Neural cell (in vitro differentiated cells): Measurements from ENCODE around the gene GIPC3. TPM values are rescaled to one million over a fixed set of nuclear protein-coding genes. Genes with fewer than 3 reads are reported as not detected.
A peak's percentile ranks its signal among the peaks of the same experiment; 100 is the strongest.

Experiments
- H2AFZ ChIP-seq: fragments of 200-600, 300-800 bp; sonication (generic), shearing (Covaris generic); 2 replicates; pipeline ENCODE4 v1.6.0; 2014; ENCODE audit warnings: low read depth, mild to moderate bottlenecking, antibody characterized with exemption, low read length, moderate library complexity
- H3F3A ChIP-seq: fragments of 200-600 bp; shearing (Covaris generic); 2 replicates; pipeline ENCODE4 v1.6.1; 2016; ENCODE audit warnings: mild to moderate bottlenecking, moderate library complexity, mixed read lengths, antibody characterized with exemption, low read length; ENCODE audit not compliant: insufficient read depth, poor library complexity, severe bottlenecking
- H3K27ac ChIP-seq: fragments of 200-600, 300-800 bp; sonication (generic), shearing (Covaris generic); 2 replicates; pipeline ENCODE4 v1.5.1; 2014; ENCODE audit warnings: mild to moderate bottlenecking, low read length, moderate library complexity
- H3K27me3 ChIP-seq: fragments of 300-800, 200-600 bp; sonication (generic), shearing (Covaris generic); 2 replicates; pipeline ENCODE4 v1.6.0; 2014; ENCODE audit warnings: mild to moderate bottlenecking, low read depth, low read length, moderate library complexity; ENCODE audit not compliant: insufficient read depth
- H3K36me3 ChIP-seq: fragments of 300-800, 200-600 bp; sonication (generic), shearing (Covaris generic); 2 replicates; pipeline ENCODE4 v1.5.1; 2014; ENCODE audit warnings: mild to moderate bottlenecking, antibody characterized with exemption, low read length, moderate library complexity; ENCODE audit not compliant: insufficient read depth
- H3K4me2 ChIP-seq: fragments of 300-800, 200-600 bp; sonication (generic), shearing (Covaris generic); 2 replicates; pipeline ENCODE4 v1.6.0; 2014; ENCODE audit warnings: mild to moderate bottlenecking, low read length
- H3K4me3 ChIP-seq: fragments of 300-800, 200-600 bp; sonication (generic), shearing (Covaris generic); 2 replicates; pipeline ENCODE4 v1.5.1; 2014; ENCODE audit warnings: mild to moderate bottlenecking, low read length, moderate library complexity
- H3K79me2 ChIP-seq: fragments of 200-600 bp; shearing (Covaris generic); replicated peaks from 2 replicates; pipeline ENCODE4 v1.6.0; 2014; ENCODE audit warnings: mild to moderate bottlenecking, low read length, moderate library complexity; ENCODE audit not compliant: insufficient read depth
- H3K9ac ChIP-seq: fragments of 300-800, 200-600 bp; sonication (generic), shearing (Covaris generic); 2 replicates; pipeline ENCODE4 v1.6.1; 2016; ENCODE audit warnings: mild to moderate bottlenecking, low read length, mixed read lengths
- H3K9me2 ChIP-seq: fragments of 200-600 bp; shearing (Covaris generic); 2 replicates; pipeline ENCODE4 v1.6.1; 2016; ENCODE audit warnings: mild to moderate bottlenecking, low read length, mixed read lengths; ENCODE audit not compliant: insufficient read depth
- H3K9me3 ChIP-seq: fragments of 200-600, 300-800 bp; sonication (generic), shearing (Covaris generic); 2 replicates; pipeline ENCODE4 v1.6.1; 2016; ENCODE audit warnings: mild to moderate bottlenecking, mixed run types, low read length, moderate library complexity, mixed read lengths
- H4K20me1 ChIP-seq: fragments of 200-600 bp; shearing (Covaris generic); 2 replicates; pipeline ENCODE4 v1.6.1; 2016; ENCODE audit warnings: mild to moderate bottlenecking, mixed run types; ENCODE audit not compliant: insufficient read depth
- CTCF ChIP-seq: fragments of 450-650 bp; IDR thresholded peaks from 2 replicates; pipeline ENCODE4 v1.5.1; 2014; ENCODE audit warnings: antibody characterized with exemption, mild to moderate bottlenecking, moderate library complexity; ENCODE audit not compliant: poor library complexity, severe bottlenecking
- EP300 ChIP-seq: fragments of 450-650 bp; conservative IDR thresholded peaks from 2 replicates; pipeline ENCODE4 v1.6.1; 2014; ENCODE audit warnings: antibody characterized with exemption, mild to moderate bottlenecking, moderate library complexity; ENCODE audit not compliant: poor library complexity, severe bottlenecking
- EZH2 ChIP-seq: fragments of 200-600, 300-800 bp; shearing (Covaris generic), sonication (generic); IDR thresholded peaks from 2 replicates; pipeline ENCODE4 v1.6.1; 2014; ENCODE audit warnings: antibody characterized with exemption, low read length, borderline replicate concordance, mild to moderate bottlenecking; ENCODE audit not compliant: insufficient read depth, poor library complexity, severe bottlenecking
- MXI1 ChIP-seq: fragments of 450-650 bp; conservative IDR thresholded peaks from 2 replicates; pipeline ENCODE4 v1.6.1; 2014; ENCODE audit warnings: antibody characterized with exemption, mild to moderate bottlenecking; ENCODE audit not compliant: poor library complexity, severe bottlenecking
- POLR2AphosphoS5 ChIP-seq: IDR thresholded peaks from 2 replicates; pipeline ENCODE4 v1.6.1; 2012
- RAD21 ChIP-seq: fragments of 450-650 bp; conservative IDR thresholded peaks from 2 replicates; pipeline ENCODE4 v1.6.1; 2014; ENCODE audit warnings: antibody characterized with exemption, mild to moderate bottlenecking, moderate library complexity
- REST ChIP-seq: IDR thresholded peaks from 2 replicates; pipeline ENCODE4 v1.6.1; 2012; ENCODE audit warnings: borderline replicate concordance
- SMC3 ChIP-seq: fragments of 450-650 bp; conservative IDR thresholded peaks from 2 replicates; pipeline ENCODE4 v1.6.1; 2014; ENCODE audit warnings: antibody characterized with exemption, mild to moderate bottlenecking, moderate library complexity; ENCODE audit not compliant: poor library complexity
- TAF1 ChIP-seq: IDR thresholded peaks from 2 replicates; pipeline ENCODE4 v1.6.1; 2012; ENCODE audit warnings: low read depth
- polyA plus RNA-seq: library from polyadenylated mRNA; depleted of rRNA; stranded (reverse); fragments of >200 nt; gene quantifications from 2 replicates; pipeline ENCODE4 v1.2.3, GENCODE V29; 2014

Gene GIPC3
- polyA plus RNA-seq, 1 donor from 2014 or later, result not detected

DNA sequence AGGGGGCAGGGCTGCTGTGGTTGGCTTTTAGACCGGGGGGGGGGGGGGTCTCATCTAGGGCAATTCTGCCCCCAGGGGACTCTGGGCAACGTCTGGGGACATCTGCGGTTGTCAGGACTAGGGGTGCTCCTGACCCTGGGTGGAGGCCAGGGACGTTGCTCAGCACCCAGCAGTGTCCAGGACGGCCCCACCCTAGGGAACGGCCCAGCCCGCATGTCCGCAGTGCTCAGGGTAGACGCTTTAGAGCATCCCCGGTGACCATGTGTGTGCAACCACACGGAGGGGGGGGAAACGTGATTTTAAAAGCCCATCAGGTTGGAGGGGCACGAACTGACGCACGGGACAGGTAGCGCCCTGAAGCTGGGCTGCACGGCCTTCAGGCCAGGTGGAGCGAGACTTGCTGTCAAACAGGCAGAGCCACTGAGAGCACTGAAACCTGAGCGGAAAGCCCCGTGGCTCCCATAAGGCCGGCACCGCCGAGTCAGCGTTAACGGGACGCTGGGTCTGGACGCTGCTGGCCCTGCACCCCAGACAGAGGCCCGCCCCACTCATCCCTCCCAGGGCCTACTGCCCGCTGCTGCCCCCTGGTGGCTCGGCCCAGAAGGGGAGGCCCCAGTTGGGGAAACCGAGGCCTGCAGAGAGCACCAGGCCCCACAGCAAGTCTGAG is 33.0 kb downstream of the GIPC3 start:
- Histone ChIP-seq H3K27me3 (no peaks in the 10 kb centered on the region), H3K4me3 (no peak overlapping the region), H3K9ac (no peak overlapping the region), H3K36me3 (no peaks in the 10 kb centered on the region), H3K4me2 (no peak overlapping the region), H3K9me2 (no peaks in the 10 kb centered on the region), H4K20me1 (no peaks in the 10 kb centered on the region), H3K79me2 (no peaks in the 10 kb centered on the region), H3K27ac (no peak overlapping the region), H3K9me3 (no peaks in the 10 kb centered on the region), H2AFZ (no peak overlapping the region), H3F3A (no peaks in the 10 kb centered on the region)
- TF ChIP-seq RAD21 (peak; percentile 58), SMC3 (peak; percentile 75), CTCF (peak; percentile 69), MXI1 (no peak), REST (no peak)

DNA sequence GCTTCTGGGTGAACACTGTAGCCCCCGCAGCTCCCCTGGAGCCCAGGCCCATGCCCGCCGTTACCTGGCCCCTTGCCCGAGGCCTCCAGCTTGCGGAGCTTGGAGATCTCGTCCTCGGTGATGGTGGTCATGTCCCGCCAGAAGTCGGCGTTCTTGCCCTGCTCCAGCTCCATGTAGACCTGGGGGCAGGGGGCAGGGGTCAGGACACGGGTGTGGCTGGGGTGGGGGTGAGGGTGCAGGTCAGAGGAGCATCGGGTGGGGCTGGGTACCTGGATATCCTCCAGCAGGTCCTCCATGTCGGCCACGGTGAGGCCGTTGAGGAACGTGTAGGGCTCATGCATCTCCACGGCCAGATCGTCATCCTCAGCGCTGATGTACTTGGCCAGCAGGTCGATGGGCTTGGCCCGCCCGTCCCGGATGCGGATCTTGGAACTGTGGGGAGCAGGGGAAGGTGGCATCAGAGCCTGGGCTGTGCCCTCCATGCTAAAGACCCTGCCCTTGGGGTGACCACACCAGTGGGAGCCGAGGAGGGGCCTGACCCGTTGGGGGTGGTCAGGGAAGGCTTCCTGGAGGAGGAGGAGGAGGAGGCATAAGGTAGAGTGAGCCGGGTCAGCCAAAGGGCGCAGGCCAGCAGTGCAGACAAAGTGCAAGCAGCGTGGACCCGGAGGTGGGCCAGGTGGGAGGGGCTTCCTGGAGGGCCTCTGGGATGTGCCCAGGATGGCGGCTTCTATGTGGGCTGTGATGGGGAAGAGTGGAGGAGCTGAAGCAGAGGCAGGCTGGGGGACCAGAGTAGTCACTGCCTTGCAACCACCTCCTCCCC is 33.7 kb downstream of the GIPC3 start:
- no peaks in the 10 kb centered on the region for H4K20me1 ChIP-seq
- no peaks in the 10 kb centered on the region for H3K27me3 ChIP-seq
- no peaks in the 10 kb centered on the region for H3K9me3 ChIP-seq
- no peaks in the 10 kb centered on the region for H3K36me3 ChIP-seq
- no peak overlapping the region for H3K9ac ChIP-seq
- H3K27ac ChIP-seq, result no peak overlapping the region
- no peak overlapping the region for H2AFZ ChIP-seq
- TF ChIP-seq REST (no peak), POLR2AphosphoS5 (no peak), CTCF (peak; percentile 5), SMC3 (peak; percentile 9), RAD21 (no peak), TAF1 (no peak), EZH2 (no peak), EP300 (no peak)
- no peak overlapping the region for H3K4me2 ChIP-seq
- H3K4me3 ChIP-seq, result no peak overlapping the region
- H3K79me2 ChIP-seq, result no peaks in the 10 kb centered on the region
- no peaks in the 10 kb centered on the region for H3K9me2 ChIP-seq
- no peaks in the 10 kb centered on the region for H3F3A ChIP-seq
